ENCODE results near the gene CEBPA. TPM values are rescaled to one million over a fixed set of nuclear protein-coding genes. Genes with fewer than 3 reads are reported as not detected.

The CEBPA gene
- total and polyA plus RNA-seq, 10 of the 15 experiments (the other 5 are each of a cell fraction or from before 2014, with no cell fraction given), result 0.04 to 0.36 (median 0.13) TPM; not detected in 4

DNA sequence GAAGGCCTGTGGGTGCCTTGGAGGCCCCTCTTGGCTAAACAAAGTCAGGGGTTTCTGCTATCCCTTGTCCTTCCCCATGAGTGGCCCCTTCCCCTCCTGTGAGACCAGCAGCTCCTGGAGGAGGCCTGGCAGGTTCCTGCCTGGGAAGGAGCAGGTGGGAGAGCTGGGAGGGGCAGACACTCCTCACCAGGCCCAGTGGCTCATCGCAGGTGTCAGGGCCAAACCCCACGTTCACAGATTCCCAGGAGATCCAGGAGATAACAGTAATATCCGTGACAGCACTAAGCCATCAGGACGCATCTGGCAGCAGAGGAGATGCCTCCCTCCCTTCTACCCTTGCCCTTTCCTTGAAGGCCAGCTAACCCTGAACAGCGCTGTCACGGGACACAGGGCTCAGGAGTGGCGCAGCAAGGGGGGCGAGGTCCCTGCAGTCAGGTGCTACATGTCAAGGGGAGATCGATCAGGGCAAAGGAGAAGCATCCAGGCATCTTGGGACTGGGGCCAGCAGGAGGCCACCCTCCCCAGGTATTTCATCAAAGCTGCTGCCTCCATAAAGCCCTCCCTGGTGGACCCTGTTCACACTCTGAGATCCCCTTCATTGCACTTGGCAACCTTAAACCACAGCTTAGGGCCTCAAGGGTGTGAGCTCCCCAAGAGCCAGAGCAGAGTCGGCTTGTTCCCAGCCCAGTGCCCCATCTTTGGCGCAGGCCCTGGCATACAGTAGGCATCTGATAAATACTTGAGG is 4.8 kb downstream of the CEBPA start:
- DNase-seq (ENCODE audit: low read depth, low spot score) (no peak), FAIRE-seq (no peak), ATAC-seq (no peak)
- Histone ChIP-seq H3K36me3 (ENCODE audit: control insufficient read depth in 2 of 2, insufficient read depth in 2 of 2, low read length in 1 of 2) (no peaks in the 10 kb centered on the region), H3K27ac (ENCODE audit: control insufficient read depth, insufficient read depth) (no peak overlapping the region), H3K79me2 (ENCODE audit: control insufficient read depth, insufficient read depth, low read length) (no peaks in the 10 kb centered on the region), H3K9me3 (replicated peaks; ENCODE audit: control insufficient read depth, insufficient read depth, low read length) (no peaks in the 10 kb centered on the region), H4K20me1 (ENCODE audit: control insufficient read depth, insufficient read depth) (no peaks in the 10 kb centered on the region), H3K4me3 (no peak overlapping the region), H3K27me3 (replicated peaks in 1 of 2; ENCODE audit: control insufficient read depth in 2 of 2, insufficient read depth in 2 of 2, low read length in 1 of 2) (peaks cover 6 to 7% of the 10 kb centered on the region in 2 experiments; a peak in 3 of 4 replicates), H3K4me2 (ENCODE audit: control insufficient read depth, insufficient read depth) (no peak overlapping the region), H3K4me1 (ENCODE audit: control insufficient read depth, insufficient read depth, low read length) (peaks cover 4% of the 10 kb centered on the region), H2AFZ (ENCODE audit: control insufficient read depth, low read depth, low read length) (no peak overlapping the region), H3K9ac (ENCODE audit: control insufficient read depth, insufficient read depth, low read length) (no peak overlapping the region)
- ChIA-PET POLR2A (no interaction called here), CTCF (no interaction called here), SMC1A (ENCODE audit: uncharacterized antibody, unreplicated experiment) (interaction anchor here (2.1 kb wide), 1 partner anchor 16 kb away, joined by 8 read pairs; no protein-coding TSS in a partner anchor), RAD21 (ENCODE audit: unreplicated experiment) (interaction anchor here (1.6 kb wide), 1 partner anchor 17 kb away, joined by 4 read pairs; no protein-coding TSS in a partner anchor)
- no peak for TF ChIP-seq EZH2 (IDR thresholded peaks at IDR 0.05; ENCODE audit: borderline replicate concordance, control insufficient read depth, low read depth, low read length)
- TF ChIP-seq CBFB (IDR thresholded peaks at IDR 0.05; ENCODE audit: low read depth), result no peak
- TF ChIP-seq HCFC1 (IDR thresholded peaks at IDR 0.05; ENCODE audit: low read length), result no peak
- no peak for TF ChIP-seq KAT2A (conservative IDR thresholded peaks at IDR 0.05; ENCODE audit: control insufficient read depth, low read depth, low read length)
- TF ChIP-seq, protein P1, sequence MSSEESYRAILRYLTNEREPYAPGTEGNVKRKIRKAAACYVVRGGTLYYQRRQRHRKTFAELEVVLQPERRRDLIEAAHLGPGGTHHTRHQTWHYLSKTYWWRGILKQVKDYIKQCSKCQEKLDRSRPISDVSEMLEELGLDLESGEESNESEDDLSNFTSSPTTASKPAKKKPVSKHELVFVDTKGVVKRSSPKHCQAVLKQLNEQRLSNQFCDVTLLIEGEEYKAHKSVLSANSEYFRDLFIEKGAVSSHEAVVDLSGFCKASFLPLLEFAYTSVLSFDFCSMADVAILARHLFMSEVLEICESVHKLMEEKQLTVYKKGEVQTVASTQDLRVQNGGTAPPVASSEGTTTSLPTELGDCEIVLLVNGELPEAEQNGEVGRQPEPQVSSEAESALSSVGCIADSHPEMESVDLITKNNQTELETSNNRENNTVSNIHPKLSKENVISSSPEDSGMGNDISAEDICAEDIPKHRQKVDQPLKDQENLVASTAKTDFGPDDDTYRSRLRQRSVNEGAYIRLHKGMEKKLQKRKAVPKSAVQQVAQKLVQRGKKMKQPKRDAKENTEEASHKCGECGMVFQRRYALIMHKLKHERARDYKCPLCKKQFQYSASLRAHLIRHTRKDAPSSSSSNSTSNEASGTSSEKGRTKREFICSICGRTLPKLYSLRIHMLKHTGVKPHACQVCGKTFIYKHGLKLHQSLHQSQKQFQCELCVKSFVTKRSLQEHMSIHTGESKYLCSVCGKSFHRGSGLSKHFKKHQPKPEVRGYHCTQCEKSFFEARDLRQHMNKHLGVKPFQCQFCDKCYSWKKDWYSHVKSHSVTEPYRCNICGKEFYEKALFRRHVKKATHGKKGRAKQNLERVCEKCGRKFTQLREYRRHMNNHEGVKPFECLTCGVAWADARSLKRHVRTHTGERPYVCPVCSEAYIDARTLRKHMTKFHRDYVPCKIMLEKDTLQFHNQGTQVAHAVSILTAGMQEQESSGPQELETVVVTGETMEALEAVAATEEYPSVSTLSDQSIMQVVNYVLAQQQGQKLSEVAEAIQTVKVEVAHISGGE (CRISPR knock-in tag; IDR thresholded peaks at IDR 0.05), result no peak
- TF ChIP-seq USF1 (IDR thresholded peaks at IDR 0.05; ENCODE audit: borderline replicate concordance, extremely low read length, insufficient read depth, low read depth, low read length), result no peak
- no peak for TF ChIP-seq SMARCA5 (IDR thresholded peaks at IDR 0.05)
- TF ChIP-seq KDM1A (IDR thresholded peaks at IDR 0.05; ENCODE audit: borderline replicate concordance), result no peak
- no peak for TF ChIP-seq SIN3A (IDR thresholded peaks at IDR 0.05; ENCODE audit: low read depth, low read length)
- no peak for TF ChIP-seq SUPT20H (IDR thresholded peaks at IDR 0.05; ENCODE audit: borderline replicate concordance, control insufficient read depth, low read depth, low read length)
- no TSS peak for BruUV-seq (replicated peaks)
- in situ Hi-C loops (cut with MboI) (no loop called here), intact Hi-C loops (cut with micrococcal nuclease; ENCODE audit: unreplicated experiment) (no loop called here)
- 46% methylated on average over 11 of the region's 11 CpGs for WGBS (ENCODE audit: insufficient coverage, insufficient replicate concordance, low lambda C conversion rate, missing lambda C conversion rate)

All from GM12878 (cell line).